Adrenal gland (tissue), 19 donors: ENCODE data around the gene CLCF1. TPM values are rescaled to one million over a fixed set of nuclear protein-coding genes. Genes with fewer than 3 reads are reported as not detected.

Experiments used
- DNase-seq, 7 donors: peaks; one replicate each; pipeline ENCODE4 v3.0.0-alpha.2; 2019 to 2020
- H3K27ac ChIP-seq, 5 donors: fragments of 200-600 bp; sonication (generic) in 4 of 5; 1 replicate in 3 of 5; 2 replicates in 2 of 5; pipeline versions ENCODE4 v1.5.1 to v1.8.0; 2016 to 2020; ENCODE audit warnings: mild to moderate bottlenecking in 1 of 5
- H3K27me3 ChIP-seq: fragments of 200-600 bp; 2 replicates; pipeline ENCODE4 v1.8.0; 2021
- H3K36me3 ChIP-seq, 2 donors: fragments of 200-600 bp; replicated peaks in 1 of 2; 1 replicate in 1 of 2; 2 replicates in 1 of 2; pipeline versions ENCODE4 v1.5.1 to v1.8.0; 2018 to 2022
- H3K4me1 ChIP-seq, 2 donors: fragments of 200-600 bp; replicated peaks in 1 of 2; 1 replicate in 1 of 2; 2 replicates in 1 of 2; pipeline versions ENCODE4 v1.5.1 to v1.8.0; 2018 to 2021
- H3K4me3 ChIP-seq, 4 donors: fragments of 200-600 bp; sonication (generic) in 3 of 4; one replicate each; pipeline ENCODE4 v1.5.1; 2016 to 2018
- H3K9me3 ChIP-seq, 3 donors: fragments of 200-600 bp; sonication (generic) in 1 of 3; replicated peaks in 1 of 3; 1 replicate in 2 of 3; 2 replicates in 1 of 3; pipeline versions ENCODE4 v1.5.1 to v1.8.0; 2016 to 2021
- CTCF ChIP-seq, 6 experiments: fragments of 450-650 bp in 4 of 6; fragments of 200-600 bp in 2 of 6; sonication (generic) in 1 of 6; IDR thresholded peaks; 1 replicate in 5 of 6; 2 replicates in 1 of 6; pipeline versions ENCODE4 v1.5.1 to v1.8.0; 2016 to 2021; ENCODE audit warnings: antibody characterized with exemption in 6 of 6, mild to moderate bottlenecking in 2 of 6, moderate library complexity in 1 of 6
- POLR2A ChIP-seq, 2 donors: fragments of 450-650 bp; IDR thresholded peaks; one replicate each; pipeline ENCODE4 v1.6.1; 2017; ENCODE audit warnings: antibody characterized with exemption in 2 of 2, mild to moderate bottlenecking in 2 of 2, moderate library complexity in 1 of 2
- WGBS, 4 donors: extraction: QIAGEN DNeasy Blood & Tissue Kit in 2 of 4; methylation state at CpG; one replicate each; pipeline versions ENCODE4 v1.1.5 to v1.1.7; 2013 to 2017; 5-methylcytosine and 5-hydroxymethylcytosine counted together
- intact Hi-C, 2 donors: fragments of 100-400 bp; cut with DNase I; formaldehyde crosslinking; loops; one replicate each; pipeline versions ENCODE4 v1.14.1 to v1.15.0; 2022 to 2023
- long read RNA-seq, 10 donors: library from polyadenylated mRNA in 3 of 10; unstranded in 2 of 10; stranded (forward) in 1 of 10; transcript quantifications; one replicate each; pipeline ENCODE4 v2.0.0 and lab custom pipeline, GENCODE V29; 2021 to 2026
- polyA plus RNA-seq, 3 donors: library from polyadenylated mRNA; stranded (reverse); fragments of 200-250 nt in 2 of 3; fragments of 350-450 nt in 1 of 3; fragmentation: Illumina TruSeq in 1 of 3; extraction: RNeasy Lipid Tissue Mini Kit (QIAGEN cat#74804) in 1 of 3; gene quantifications; one replicate each; pipeline ENCODE4 v1.2.3, GENCODE V29; 2013 to 2014
- total RNA-seq, 9 donors: library from RNA; depleted of rRNA in 4 of 9; stranded (reverse); fragments of >200 nt in 4 of 9; fragments of 120-200 nt in 1 of 9; fragmentation: NEBNext Ultra II Directional in 1 of 9; extraction: Animal tissue kit (Norgen Biotek cat#: 25700) in 1 of 9; gene quantifications; one replicate each; pipeline versions ENCODE4 v1.1.0 to v1.2.4, GENCODE V29; 2013 to 2023
- donor health status: healthy with polysubstance abuse.
- donor health status: Bipolar disorder and iron deficiency.
- donor health status: DM: yes; HTN: yes; CAD: no.
- donor health status: DM: no; HTN: no; CAD: no.
- donor health status: DM: no; HTN: no; CAD: no.
- donor health status: DM: yes; HTN: yes; CAD: no.

The CLCF1 gene
- total RNA-seq = 10 to 100 TPM in 1 of 9 donors, 1 to 10 TPM in 5, under 1 TPM in 3; 0.17 to 11.7 (median 2.9) TPM
- 10 to 100 TPM in 1 of 3 donors, 1 to 10 TPM in 2; 2.8 to 16.1 (median 5.6) TPM for polyA plus RNA-seq
- long read RNA-seq, donor 1 = 0 reads
- long read RNA-seq, donor 2 = 0 reads
- long read RNA-seq, donor 3 = 0 reads
- long read RNA-seq, donor 4 = 0 reads
- long read RNA-seq, donor 5, partial matches to known transcripts = 0 of 6 reads
- long read RNA-seq, donor 5, other reads (novel, unspliced or antisense) = 4 of 6 reads
- long read RNA-seq, donor 6 = 0 reads
- long read RNA-seq, donor 7 = 0 reads
- long read RNA-seq, donor 8 = 0 reads
- long read RNA-seq, donor 9 = 0 reads
- long read RNA-seq, donor 10 = 0 reads

DNA sequence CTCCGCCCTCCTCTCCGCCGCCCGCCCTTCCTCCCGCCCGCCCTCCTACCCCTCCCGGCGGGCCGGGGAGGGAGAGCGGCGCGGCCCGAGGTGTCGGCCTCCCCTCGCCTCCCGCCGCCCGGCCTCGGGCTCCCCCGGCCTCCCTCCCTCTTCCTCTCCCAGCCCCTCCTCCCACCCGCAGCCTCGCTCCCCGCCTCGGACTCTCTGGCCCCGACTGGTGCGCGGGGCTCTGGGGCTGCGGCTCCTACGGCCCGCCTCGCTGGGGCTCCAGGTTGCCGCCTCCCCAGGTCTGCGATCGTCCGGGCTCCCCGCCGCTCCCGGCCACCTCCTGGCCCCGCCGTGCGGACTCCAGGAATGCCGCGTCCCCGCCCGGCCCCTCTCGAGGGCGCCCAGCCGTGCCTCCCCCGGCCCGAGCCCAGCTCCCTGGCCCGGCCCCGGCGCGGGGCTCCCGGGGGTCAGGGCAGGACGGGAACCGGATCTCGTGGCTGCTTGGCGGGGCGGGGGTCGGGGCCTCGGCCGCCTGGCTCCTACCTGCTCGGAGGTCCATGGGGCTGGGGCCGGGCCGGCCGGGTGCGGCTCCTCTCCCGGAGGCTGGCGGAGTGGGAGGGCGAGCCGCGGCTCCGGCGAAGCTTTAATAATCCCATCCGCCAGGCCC, at the start of gene CLCF1:
TSS of gene CLCF1 (minus strand) at position 606 of the 655 bp plus-strand sequence. CDS start at position 547, 59 bp downstream.
- peak in 6 of 7 donors; percentile 62 to 78 (median 66) for DNase-seq
- peak within 1 kb of the TSS in 3 of 4 donors; percentile 40 to 94 (median 76) for H3K4me3 ChIP-seq
- no peak for TF ChIP-seq CTCF (IDR thresholded peaks at IDR 0.05)
- peak in 1 of 2 donors; percentile 8 for TF ChIP-seq POLR2A (IDR thresholded peaks at IDR 0.05)
- intact Hi-C loops = no loop called here
- no peaks in the 10 kb centered on the region for H3K9me3 ChIP-seq
- H3K27ac ChIP-seq = peak within 1 kb of the TSS in 4 of 5 donors; percentile 71 to 88 (median 76)
- H3K4me1 ChIP-seq = peaks cover 18 to 29% of the 10 kb centered on the region in 2 donors
- H3K36me3 ChIP-seq = no peaks in the 10 kb centered on the region
- H3K27me3 ChIP-seq = no peaks in the 10 kb centered on the region
- 0 to 1% (median 1%) methylated on average over 8 to 73 of the region's 76 CpGs for WGBS, 4 donors

DNA sequence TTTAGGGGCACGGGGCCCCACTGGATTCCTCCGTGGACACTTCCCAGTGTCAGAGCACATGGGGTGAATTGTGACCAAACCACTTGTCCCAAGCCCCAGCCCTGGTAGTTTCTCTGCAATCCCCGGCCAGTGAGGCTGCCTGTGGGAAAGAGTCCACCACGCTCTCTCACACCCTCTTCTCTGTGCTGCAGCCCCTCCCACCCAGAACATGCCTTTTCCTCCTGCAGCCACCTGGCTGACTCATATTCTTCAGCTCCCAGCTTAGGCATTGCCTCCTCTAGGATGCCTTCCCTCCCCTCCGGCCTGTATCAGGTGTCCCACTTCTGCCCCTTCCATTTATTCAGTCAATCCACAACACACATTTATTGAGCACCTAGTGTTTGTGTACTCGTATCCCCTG, 49.5 kb upstream of the CLCF1 start:
- peaks cover 12 to 13% of the 10 kb centered on the region in 2 donors for H3K4me1 ChIP-seq
- H3K27me3 ChIP-seq = no peaks in the 10 kb centered on the region
- H3K36me3 ChIP-seq = no peaks in the 10 kb centered on the region
- no peak overlapping the region for H3K27ac ChIP-seq
- H3K9me3 ChIP-seq = no peaks in the 10 kb centered on the region
- 69 to 83% (median 71%) methylated on average over 4 to 6 of the region's 6 CpGs for WGBS, 4 donors
- TF ChIP-seq POLR2A (IDR thresholded peaks at IDR 0.05) = no peak
- TF ChIP-seq CTCF (IDR thresholded peaks at IDR 0.05) = no peak
- H3K4me3 ChIP-seq = no peak overlapping the region
- intact Hi-C loops = no loop called here
- no peak for DNase-seq

DNA sequence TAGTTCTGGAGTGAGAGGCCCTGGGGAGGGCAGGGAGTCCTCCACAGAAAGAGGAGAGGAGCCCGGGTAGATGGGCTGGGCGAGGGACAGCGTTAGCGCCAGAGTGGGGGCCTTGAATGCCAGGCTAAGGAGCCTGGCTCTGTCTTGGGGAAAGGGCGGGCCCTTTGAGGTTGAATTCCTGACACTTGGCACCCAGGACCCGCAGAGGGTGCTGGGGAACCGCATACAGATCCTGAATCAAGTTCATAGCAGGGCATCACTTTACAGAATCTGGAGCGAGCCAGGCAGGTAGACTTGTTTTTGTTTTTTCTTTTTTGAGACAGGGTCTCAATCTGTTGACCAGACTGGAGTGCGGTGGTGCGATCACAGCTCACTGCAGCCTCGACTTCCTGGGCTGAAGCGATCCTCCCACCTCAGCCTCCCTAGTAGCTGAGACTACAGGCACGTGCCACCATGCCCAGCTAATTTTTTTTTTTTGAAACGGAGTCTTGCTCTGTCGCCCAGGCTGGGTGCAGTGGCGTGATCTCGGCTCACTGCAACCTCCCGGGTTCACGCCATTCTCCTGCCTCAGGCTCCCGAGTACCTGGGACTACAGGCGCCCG, 48.1 kb upstream of the CLCF1 start:
- TF ChIP-seq POLR2A (IDR thresholded peaks at IDR 0.05) = no peak
- TF ChIP-seq CTCF (IDR thresholded peaks at IDR 0.05) = no peak
- Histone ChIP-seq H3K27ac (peak overlapping the region in 3 of 5 donors; percentile 75 to 98 (median 89)), H3K36me3 (no peaks in the 10 kb centered on the region), H3K4me3 (peak overlapping the region in 1 of 4 donors; percentile 81), H3K9me3 (no peaks in the 10 kb centered on the region), H3K4me1 (peaks cover 6 to 7% of the 10 kb centered on the region in 2 donors), H3K27me3 (no peaks in the 10 kb centered on the region)
- intact Hi-C loops = no loop called here
- DNase-seq = no peak
- WGBS, 4 donors = 61 to 75% (median 70%) methylated on average over 17 to 22 of the region's 22 CpGs
